ENCODE results near the gene RGS14. TPM values are rescaled to one million over a fixed set of nuclear protein-coding genes. Genes with fewer than 3 reads are reported as not detected.

Gene RGS14
- total RNA-seq, 2 experiments from 2014 or later: 43.9 to 47.2 TPM

DNA sequence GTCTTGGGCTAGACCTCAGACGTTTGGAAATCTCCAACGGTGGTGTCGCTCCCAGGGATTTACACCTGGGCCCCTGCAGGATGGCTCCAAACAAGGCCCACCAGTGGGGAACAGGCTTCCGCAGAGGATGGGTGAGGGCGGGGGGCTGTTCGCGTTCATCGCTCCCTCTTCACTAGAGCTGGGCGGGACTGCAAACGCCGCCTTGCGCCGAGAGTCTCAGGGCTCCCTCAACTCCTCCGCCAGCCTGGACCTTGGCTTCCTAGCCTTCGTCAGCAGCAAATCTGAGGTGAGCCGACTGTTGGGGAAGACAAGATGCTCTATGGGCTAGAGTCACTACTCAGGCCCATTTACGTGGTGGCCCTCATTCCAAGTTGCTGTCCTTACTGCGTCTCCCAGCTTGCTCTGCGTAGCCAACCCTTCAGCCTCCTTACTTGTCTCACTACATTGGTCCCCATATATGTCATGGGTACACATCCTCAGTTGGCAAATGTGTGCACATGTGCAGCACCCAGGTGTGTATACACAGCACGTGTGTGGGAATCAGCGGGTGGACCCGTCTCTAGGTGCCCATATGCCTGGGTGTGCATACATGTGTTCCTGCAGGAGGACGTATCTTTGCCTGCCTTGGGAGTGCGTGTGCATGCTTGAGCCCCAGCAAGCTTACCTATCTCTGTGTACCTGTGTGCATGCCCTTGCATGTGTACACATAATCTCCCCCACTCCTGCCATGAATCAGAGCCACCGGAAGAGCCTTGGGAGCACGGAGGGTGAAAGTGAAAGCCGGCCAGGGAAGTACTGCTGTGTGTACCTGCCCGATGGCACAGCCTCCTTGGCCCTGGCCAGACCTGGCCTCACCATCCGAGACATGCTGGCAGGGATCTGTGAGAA, 10.5 kb downstream of the RGS14 start:
- H3K4me3 Mint-ChIP-seq: no peak overlapping the region
- H3K27me3 Mint-ChIP-seq: no peaks in the 10 kb centered on the region
- no peak for DNase-seq
- POLR2A ChIA-PET: interaction anchor here (1.6 to 1.9 kb wide), 3 partner anchors 10 to 34 kb away, joined by 4 to 7 read pairs (median 4); no protein-coding TSS in a partner anchor
- no peak overlapping the region for H3K27ac Mint-ChIP-seq
- intact Hi-C loops (cut with micrococcal nuclease): no loop called here
- CTCF ChIA-PET: interaction anchor here (1.0 to 5.7 kb wide), 11 partner anchors 8 to 87 kb away, joined by 5 to 115 read pairs (median 19); partner anchors contain the start of genes LMAN2, RGS14 and SLC34A1
- peaks cover 73% of the 10 kb centered on the region for H3K4me1 Mint-ChIP-seq (ENCODE audit: low read depth)
- peaks cover 31% of the 10 kb centered on the region for H3K36me3 Mint-ChIP-seq
- no peaks in the 10 kb centered on the region for H3K9me3 Mint-ChIP-seq

DNA sequence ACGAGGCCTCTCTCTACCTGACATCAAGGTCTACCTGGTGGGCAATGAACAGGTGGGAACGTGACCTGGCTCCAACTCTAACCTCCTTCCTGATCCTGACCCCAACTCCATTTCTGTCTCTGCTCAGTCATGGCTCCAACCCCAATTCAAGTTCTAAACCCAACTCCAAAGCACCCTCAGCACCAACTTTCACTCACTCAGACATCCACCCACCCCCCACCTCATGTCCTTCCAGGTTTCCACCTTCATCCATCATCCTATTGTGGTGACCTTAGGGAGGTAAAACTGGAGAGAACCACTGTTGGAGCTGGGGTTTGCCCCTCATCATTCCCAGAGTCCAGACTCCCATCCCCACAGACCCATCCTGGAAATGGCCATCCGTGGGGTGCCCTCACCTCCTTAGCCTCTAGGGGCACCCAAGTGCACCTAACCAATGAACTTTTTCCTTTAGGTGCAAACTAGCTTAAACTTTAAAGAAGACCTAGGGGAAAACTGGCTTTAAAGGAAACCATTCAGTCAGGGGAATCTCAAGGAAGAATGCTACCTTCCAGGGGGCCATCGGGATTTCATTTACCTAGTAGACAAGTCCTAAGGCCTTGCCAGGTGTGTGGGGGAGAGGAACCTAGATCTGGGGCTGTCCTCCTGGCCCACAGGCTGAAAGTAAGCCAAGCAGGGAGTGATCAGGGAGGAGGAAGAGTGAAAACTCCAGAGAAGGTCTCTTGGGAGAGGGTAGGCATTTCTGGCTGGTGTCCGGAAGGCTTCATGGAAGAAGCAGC, 11.3 kb downstream of the RGS14 start:
- no peaks in the 10 kb centered on the region for H3K9me3 Mint-ChIP-seq
- peaks cover 34% of the 10 kb centered on the region for H3K36me3 Mint-ChIP-seq
- peak; percentile 47 for DNase-seq
- intact Hi-C loops (cut with micrococcal nuclease): no loop called here
- H3K27me3 Mint-ChIP-seq: no peaks in the 10 kb centered on the region
- peak overlapping the region; percentile 2 for H3K4me3 Mint-ChIP-seq
- H3K27ac Mint-ChIP-seq: peak overlapping the region; percentile 70
- CTCF ChIA-PET: interaction anchor here (0.6 to 5.7 kb wide), 18 partner anchors 9 to 624 kb away, joined by 3 to 115 read pairs (median 9); partner anchors contain the start of genes LMAN2, RGS14 and SLC34A1
- H3K4me1 Mint-ChIP-seq (ENCODE audit: low read depth): peaks cover 73% of the 10 kb centered on the region
- POLR2A ChIA-PET: interaction anchor here (0.6 to 1.9 kb wide), 4 partner anchors 9 to 33 kb away, joined by 4 to 7 read pairs (median 4); partner anchors contain the start of gene SLC34A1

DNA sequence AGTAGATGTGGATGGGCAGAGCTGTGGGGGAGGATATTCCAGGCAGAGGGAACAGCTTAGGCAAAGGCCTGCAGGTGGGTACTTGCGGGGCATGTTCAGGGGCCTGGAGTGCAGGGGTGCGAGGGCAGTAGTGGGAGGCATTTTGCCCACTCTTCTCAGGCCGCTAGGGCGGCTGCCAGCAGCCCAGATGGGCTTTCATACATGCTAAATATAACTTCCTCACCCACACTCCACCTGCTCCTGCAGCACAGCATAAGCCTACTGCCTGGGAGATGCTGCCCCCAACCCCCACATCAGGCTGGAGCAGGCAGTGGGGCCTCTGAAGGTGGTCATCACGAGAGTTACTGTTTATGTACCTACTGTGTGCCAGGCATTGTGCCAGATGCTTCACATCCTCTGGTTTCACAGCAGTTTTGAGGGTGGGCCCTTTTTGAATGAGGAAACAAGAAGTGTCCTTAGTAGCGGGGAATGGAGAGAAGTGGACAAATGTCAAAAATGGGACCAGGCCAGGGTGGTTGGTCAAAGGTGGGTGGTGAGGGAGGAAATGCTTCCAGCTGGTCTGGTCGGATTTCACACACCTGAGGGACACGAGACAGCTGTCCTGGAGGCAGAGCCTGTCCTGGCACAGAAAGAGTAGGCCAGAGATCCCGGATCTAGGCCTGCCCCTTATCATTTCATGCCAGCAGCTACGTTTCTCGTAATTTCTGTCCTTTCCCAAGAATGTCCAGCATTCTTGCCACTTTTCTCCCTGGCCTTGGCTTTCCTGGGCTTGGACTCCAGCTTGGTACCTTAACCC, 12.1 kb downstream of the RGS14 start:
- no peak overlapping the region for H3K4me3 Mint-ChIP-seq
- ChIA-PET POLR2A (interaction anchor here (0.6 to 2.1 kb wide), 6 partner anchors 9 to 86 kb away, joined by 4 to 7 read pairs (median 4); partner anchors contain the start of genes LMAN2 and SLC34A1), CTCF (interaction anchor here (0.6 to 5.7 kb wide), 28 partner anchors 10 to 623 kb away, joined by 3 to 115 read pairs (median 7); partner anchors contain the start of genes B4GALT7, LMAN2, RGS14 and SLC34A1)
- peaks cover 35% of the 10 kb centered on the region for H3K36me3 Mint-ChIP-seq
- DNase-seq: no peak
- H3K4me1 Mint-ChIP-seq (ENCODE audit: low read depth): peaks cover 70% of the 10 kb centered on the region
- H3K27me3 Mint-ChIP-seq: no peaks in the 10 kb centered on the region
- intact Hi-C loops (cut with micrococcal nuclease): no loop called here
- no peaks in the 10 kb centered on the region for H3K9me3 Mint-ChIP-seq
- H3K27ac Mint-ChIP-seq: peak overlapping the region; percentile 70

DNA sequence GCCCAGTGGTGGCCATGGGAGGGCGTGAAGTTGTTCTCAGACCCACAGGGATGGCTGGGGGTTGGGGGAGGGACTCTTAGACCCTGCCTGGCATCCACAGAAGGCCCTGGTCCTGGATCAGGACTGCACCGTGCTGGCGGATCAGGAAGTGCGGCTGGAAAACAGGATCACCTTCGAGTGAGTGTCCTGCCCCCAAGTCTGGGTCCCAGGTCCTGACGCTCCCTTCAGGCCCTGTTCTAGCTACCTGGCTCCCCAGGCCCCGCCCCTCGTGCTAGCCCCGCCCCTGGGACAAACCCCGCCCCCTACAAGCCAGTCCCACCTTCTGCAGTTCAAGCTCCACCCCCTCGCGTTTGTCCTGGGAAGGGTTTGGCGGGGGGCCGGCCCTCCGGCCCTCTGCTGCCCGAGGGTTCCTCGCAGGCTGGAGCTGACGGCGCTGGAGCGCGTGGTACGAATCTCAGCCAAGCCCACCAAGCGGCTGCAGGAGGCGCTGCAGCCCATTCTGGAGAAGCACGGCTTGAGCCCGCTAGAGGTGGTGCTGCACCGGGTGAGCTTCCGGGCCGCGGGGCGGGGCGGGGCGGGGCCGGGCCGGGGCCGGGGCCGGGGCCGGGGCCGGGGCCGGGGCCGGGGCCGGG, 12.9 kb downstream of the RGS14 start:
- POLR2A ChIA-PET: interaction anchor here (0.9 to 2.1 kb wide), 5 partner anchors 8 to 85 kb away, joined by 3 to 7 read pairs (median 4); partner anchors contain the start of gene LMAN2

DNA sequence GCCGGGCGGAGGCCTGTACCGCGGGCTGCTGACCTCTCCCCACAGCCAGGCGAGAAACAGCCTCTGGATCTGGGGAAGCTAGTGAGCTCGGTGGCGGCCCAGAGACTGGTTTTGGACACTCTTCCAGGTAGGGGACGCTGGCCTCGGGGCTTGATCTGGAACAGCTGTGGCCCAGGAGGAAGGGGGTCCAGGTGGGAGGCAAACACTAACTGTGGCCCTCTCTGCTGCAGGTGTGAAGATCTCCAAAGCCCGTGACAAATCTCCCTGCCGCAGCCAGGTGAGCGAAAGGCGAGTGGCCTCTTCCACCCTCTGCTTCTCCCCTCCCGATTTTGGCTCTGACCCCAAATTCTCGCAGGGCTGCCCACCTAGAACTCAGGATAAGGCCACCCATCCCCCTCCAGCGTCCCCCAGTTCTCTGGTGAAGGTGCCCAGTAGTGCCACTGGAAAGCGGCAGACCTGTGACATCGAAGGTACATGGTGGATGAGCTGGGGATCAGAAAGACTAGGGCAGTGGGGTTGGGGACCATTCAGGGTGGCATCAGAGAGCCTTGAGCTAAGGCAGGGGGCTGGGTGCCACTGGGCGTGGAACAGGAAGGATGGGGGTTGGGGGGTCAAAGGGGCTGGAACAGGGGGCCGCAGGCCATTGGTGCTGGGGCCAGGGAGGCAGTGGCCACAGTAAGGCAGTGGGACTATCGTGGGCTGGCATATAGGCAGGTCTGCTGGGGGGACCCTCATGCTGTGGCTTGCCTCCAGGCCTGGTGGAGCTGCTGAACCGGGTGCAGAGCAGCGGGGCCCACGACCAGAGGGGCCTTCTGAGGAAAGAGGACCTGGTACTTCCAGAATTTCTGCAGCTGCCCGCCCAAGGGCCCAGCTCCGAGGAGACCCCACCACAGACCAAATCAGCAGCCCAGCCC, 13.7 kb downstream of the RGS14 start:
- Mint-ChIP-seq H3K9me3 (no peaks in the 10 kb centered on the region), H3K4me3 (peak overlapping the region; percentile 70), H3K36me3 (peaks cover 32% of the 10 kb centered on the region), H3K27me3 (no peaks in the 10 kb centered on the region), H3K27ac (peak overlapping the region; percentile 79), H3K4me1 (ENCODE audit: low read depth) (peaks cover 60% of the 10 kb centered on the region)
- ChIA-PET CTCF (interaction anchor here (0.6 to 5.7 kb wide), 21 partner anchors 8 to 228 kb away, joined by 3 to 115 read pairs (median 8); partner anchors contain the start of genes B4GALT7, LMAN2, PDLIM7 and RGS14), POLR2A (interaction anchor here (0.9 to 2.2 kb wide), 7 partner anchors 7 to 84 kb away, joined by 3 to 9 read pairs (median 4); partner anchors contain the start of gene LMAN2)
- no peak for DNase-seq
- intact Hi-C loops (cut with micrococcal nuclease): loop anchor here (1.0 kb wide), 1 partner anchor 18 kb away; no protein-coding TSS in a partner anchor

More for the DNA sequence above, 12.9 kb downstream of the RGS14 start:
- Mint-ChIP-seq H3K36me3 (peaks cover 35% of the 10 kb centered on the region), H3K27ac (peak overlapping the region; percentile 38), H3K27me3 (no peaks in the 10 kb centered on the region), H3K4me1 (ENCODE audit: low read depth) (peaks cover 65% of the 10 kb centered on the region), H3K4me3 (peak overlapping the region; percentile 74), H3K9me3 (no peaks in the 10 kb centered on the region)
- CTCF ChIA-PET: interaction anchor here (0.6 to 5.7 kb wide), 23 partner anchors 9 to 229 kb away, joined by 3 to 115 read pairs (median 8); partner anchors contain the start of genes B4GALT7, LMAN2, PDLIM7 and RGS14
- DNase-seq: peak; percentile 79
- intact Hi-C loops (cut with micrococcal nuclease): no loop called here

DNA sequence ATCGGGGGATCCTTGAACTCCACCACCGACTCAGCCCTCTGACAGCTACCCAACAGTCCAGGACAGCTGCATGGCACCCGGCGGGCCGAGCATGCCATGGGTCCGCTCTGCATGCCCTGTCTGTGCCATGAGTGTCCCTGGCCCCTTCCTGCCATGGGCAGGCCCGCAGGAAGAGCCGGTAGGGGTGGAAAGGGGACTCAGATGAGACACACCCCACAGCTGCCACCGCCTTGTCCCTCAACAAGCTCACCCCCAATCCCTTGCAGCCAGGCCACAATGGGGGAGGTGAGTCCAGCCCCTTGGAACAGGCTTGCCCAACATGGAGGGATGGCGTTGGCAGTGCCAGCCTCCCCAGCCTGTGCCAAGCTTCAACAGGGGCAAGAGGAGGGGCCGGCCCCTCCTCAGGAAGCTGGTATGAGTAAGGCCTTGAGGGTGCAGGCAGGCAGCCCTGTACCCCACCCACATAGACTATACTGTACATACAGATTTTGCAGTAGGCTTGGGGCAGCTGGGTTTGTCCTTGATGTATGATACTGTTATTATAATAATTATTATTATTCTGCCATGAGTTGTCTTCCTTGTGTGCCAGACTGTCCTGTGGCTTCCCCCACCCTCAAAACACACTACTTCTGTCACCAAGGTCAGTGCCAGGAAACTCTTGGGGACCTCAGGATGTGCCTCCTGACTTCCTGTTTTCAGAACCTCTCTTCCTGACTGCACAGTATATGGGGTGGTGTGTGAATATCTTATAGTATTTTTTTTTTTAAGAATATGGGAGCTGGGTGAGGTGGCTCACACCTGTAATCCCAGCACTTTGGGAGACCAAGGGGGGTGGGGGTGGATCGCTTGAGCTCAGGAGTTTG, 14.5 kb downstream of the RGS14 start:
- ChIA-PET CTCF (interaction anchor here (1.2 to 5.7 kb wide), 12 partner anchors 10 to 85 kb away, joined by 3 to 115 read pairs (median 22); partner anchors contain the start of genes LMAN2, RGS14 and SLC34A1), POLR2A (interaction anchor here (0.7 to 2.2 kb wide), 6 partner anchors 8 to 31 kb away, joined by 3 to 9 read pairs (median 5); partner anchors contain the start of gene LMAN2)
- no peaks in the 10 kb centered on the region for H3K9me3 Mint-ChIP-seq
- peak; percentile 61 for DNase-seq
- intact Hi-C loops (cut with micrococcal nuclease): loop anchor here (1.0 kb wide), 1 partner anchor 17 kb away; no protein-coding TSS in a partner anchor
- H3K27me3 Mint-ChIP-seq: no peaks in the 10 kb centered on the region
- peaks cover 58% of the 10 kb centered on the region for H3K4me1 Mint-ChIP-seq (ENCODE audit: low read depth)
- H3K27ac Mint-ChIP-seq: peak overlapping the region; percentile 79
- peaks cover 30% of the 10 kb centered on the region for H3K36me3 Mint-ChIP-seq
- peak overlapping the region; percentile 70 for H3K4me3 Mint-ChIP-seq

DNA sequence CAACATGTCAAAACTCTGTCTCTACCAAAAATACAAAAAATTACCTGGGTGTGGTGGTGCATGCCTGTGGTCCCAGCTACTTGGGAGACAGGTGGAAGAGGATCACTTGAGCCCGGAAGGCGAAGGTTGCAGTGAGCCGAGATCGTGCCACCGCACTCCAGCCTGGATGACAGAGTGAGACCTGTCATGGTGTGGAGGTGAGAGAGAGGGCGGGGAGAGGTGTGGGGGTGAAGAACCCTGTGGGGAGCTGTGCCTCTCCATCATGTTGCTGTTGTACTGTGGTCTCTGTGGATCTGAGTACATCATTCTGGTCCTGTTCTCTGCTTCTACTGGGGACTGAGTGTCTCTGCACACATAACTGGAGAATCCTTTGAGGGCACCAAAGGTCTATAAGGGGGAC, 15.2 kb downstream of the RGS14 start:
- Mint-ChIP-seq H3K4me1 (ENCODE audit: low read depth) (peaks cover 58% of the 10 kb centered on the region), H3K27ac (peak overlapping the region; percentile 79), H3K27me3 (no peaks in the 10 kb centered on the region), H3K4me3 (peak overlapping the region; percentile 24), H3K9me3 (no peaks in the 10 kb centered on the region), H3K36me3 (peaks cover 30% of the 10 kb centered on the region)
- CTCF ChIA-PET: interaction anchor here (1.2 to 5.7 kb wide), 9 partner anchors 13 to 85 kb away, joined by 3 to 115 read pairs (median 28); partner anchors contain the start of genes LMAN2 and RGS14
- POLR2A ChIA-PET: interaction anchor here (0.7 to 2.2 kb wide), 4 partner anchors 9 to 17 kb away, joined by 3 to 9 read pairs (median 5); no protein-coding TSS in a partner anchor
- intact Hi-C loops (cut with micrococcal nuclease): loop anchor here (1.0 kb wide), 1 partner anchor 16 kb away; no protein-coding TSS in a partner anchor
- peak; percentile 59 for DNase-seq

DNA sequence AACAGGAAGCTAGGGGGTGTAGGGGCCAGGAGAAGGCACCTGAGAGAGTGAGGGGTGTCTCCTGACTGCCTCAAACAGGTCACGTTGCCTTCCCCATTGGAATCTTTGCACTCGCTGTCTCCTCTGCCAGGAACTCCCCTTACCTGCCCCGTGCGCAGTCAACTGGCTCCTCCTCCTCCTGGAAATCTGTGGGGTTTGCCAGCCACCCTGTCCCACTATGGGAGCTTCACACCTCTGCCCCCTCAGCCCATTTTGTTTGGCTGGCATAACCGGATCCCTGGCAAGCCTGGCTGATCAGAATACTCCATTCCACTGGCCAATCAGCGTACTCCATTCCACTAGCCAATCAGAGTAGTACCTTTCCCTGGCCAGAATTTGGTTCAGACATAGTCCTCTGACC, 16.1 kb downstream of the RGS14 start:
- ChIA-PET POLR2A (interaction anchor here (0.6 kb wide), 1 partner anchor 16 kb away, joined by 3 read pairs; no protein-coding TSS in a partner anchor), CTCF (interaction anchor here (1.2 to 5.7 kb wide), 7 partner anchors 14 to 81 kb away, joined by 3 to 115 read pairs (median 28); partner anchors contain the start of genes LMAN2 and RGS14)
- Mint-ChIP-seq H3K9me3 (no peaks in the 10 kb centered on the region), H3K36me3 (peaks cover 22% of the 10 kb centered on the region), H3K27me3 (no peaks in the 10 kb centered on the region), H3K27ac (peak overlapping the region; percentile 35), H3K4me3 (no peak overlapping the region), H3K4me1 (ENCODE audit: low read depth) (peaks cover 52% of the 10 kb centered on the region)
- DNase-seq: no peak
- intact Hi-C loops (cut with micrococcal nuclease): no loop called here

DNA sequence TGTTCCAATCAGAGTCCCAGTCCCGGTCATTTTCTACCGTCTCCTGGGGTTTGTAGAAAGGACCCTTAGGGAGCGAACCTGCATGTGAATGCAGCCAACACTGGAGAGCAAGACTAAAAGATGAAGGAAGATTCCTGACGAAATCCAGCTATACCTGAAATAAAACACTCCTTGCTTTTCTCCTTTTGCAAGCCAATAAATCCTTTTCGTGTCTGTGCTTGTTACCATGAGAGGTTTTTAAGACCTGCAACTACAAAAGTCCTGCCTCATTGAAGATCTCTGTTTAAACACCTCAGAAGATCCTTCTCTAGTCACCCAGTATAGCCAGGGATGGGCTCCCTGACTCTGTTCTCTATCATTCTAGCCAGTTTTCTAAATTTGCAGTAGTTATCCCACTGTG, 16.5 kb downstream of the RGS14 start:
- H3K4me1 Mint-ChIP-seq (ENCODE audit: low read depth): peaks cover 52% of the 10 kb centered on the region
- H3K27ac Mint-ChIP-seq: peak overlapping the region; percentile 35
- DNase-seq: no peak
- intact Hi-C loops (cut with micrococcal nuclease): no loop called here
- peaks cover 17% of the 10 kb centered on the region for H3K36me3 Mint-ChIP-seq
- no peak overlapping the region for H3K4me3 Mint-ChIP-seq
- POLR2A ChIA-PET: interaction anchor here (0.6 kb wide), 1 partner anchor 15 kb away, joined by 3 read pairs; no protein-coding TSS in a partner anchor
- H3K9me3 Mint-ChIP-seq: no peaks in the 10 kb centered on the region
- H3K27me3 Mint-ChIP-seq: no peaks in the 10 kb centered on the region
- CTCF ChIA-PET: interaction anchor here (5.7 kb wide), 1 partner anchor 14 kb away, joined by 55 read pairs; the partner anchor contains the start of gene RGS14

Data from activated CD4-positive, alpha-beta memory T cell treated with anti-CD3 and anti-CD28 coated beads for 36 hours (primary cell).